Neural cell (in vitro differentiated cells): ENCODE measurements around the gene KDELR1.

Experiments
- CTCF ChIP-seq: fragments of 450-650 bp; IDR thresholded peaks from 2 replicates; pipeline ENCODE4 v1.5.1; 2014; ENCODE audit warnings: antibody characterized with exemption, mild to moderate bottlenecking, moderate library complexity; ENCODE audit not compliant: poor library complexity, severe bottlenecking
- EP300 ChIP-seq: fragments of 450-650 bp; conservative IDR thresholded peaks from 2 replicates; pipeline ENCODE4 v1.6.1; 2014; ENCODE audit warnings: antibody characterized with exemption, mild to moderate bottlenecking, moderate library complexity; ENCODE audit not compliant: poor library complexity, severe bottlenecking
- EZH2 ChIP-seq: fragments of 200-600, 300-800 bp; shearing (Covaris generic), sonication (generic); IDR thresholded peaks from 2 replicates; pipeline ENCODE4 v1.6.1; 2014; ENCODE audit warnings: antibody characterized with exemption, low read length, borderline replicate concordance, mild to moderate bottlenecking; ENCODE audit not compliant: insufficient read depth, poor library complexity, severe bottlenecking
- MXI1 ChIP-seq: fragments of 450-650 bp; conservative IDR thresholded peaks from 2 replicates; pipeline ENCODE4 v1.6.1; 2014; ENCODE audit warnings: antibody characterized with exemption, mild to moderate bottlenecking; ENCODE audit not compliant: poor library complexity, severe bottlenecking
- POLR2AphosphoS5 ChIP-seq: IDR thresholded peaks from 2 replicates; pipeline ENCODE4 v1.6.1; 2012
- RAD21 ChIP-seq: fragments of 450-650 bp; conservative IDR thresholded peaks from 2 replicates; pipeline ENCODE4 v1.6.1; 2014; ENCODE audit warnings: antibody characterized with exemption, mild to moderate bottlenecking, moderate library complexity
- REST ChIP-seq: IDR thresholded peaks from 2 replicates; pipeline ENCODE4 v1.6.1; 2012; ENCODE audit warnings: borderline replicate concordance
- SMC3 ChIP-seq: fragments of 450-650 bp; conservative IDR thresholded peaks from 2 replicates; pipeline ENCODE4 v1.6.1; 2014; ENCODE audit warnings: antibody characterized with exemption, mild to moderate bottlenecking, moderate library complexity; ENCODE audit not compliant: poor library complexity
- TAF1 ChIP-seq: IDR thresholded peaks from 2 replicates; pipeline ENCODE4 v1.6.1; 2012; ENCODE audit warnings: low read depth

GRCh38 chr19:48415395-48415794 is 24.0 kb upstream of the KDELR1 start:
- TF ChIP-seq CTCF (no peak), SMC3 (no peak), REST (no peak), EZH2 (no peak), EP300 (no peak), RAD21 (no peak), POLR2AphosphoS5 (no peak), TAF1 (no peak), MXI1 (no peak)
